GM21390 (cell line): ENCODE results near the gene CDK2.
A peak's percentile ranks its signal among the peaks of the same experiment; 100 is the strongest.
"Not testable (repeated sequence)": the region's sequence is repeated elsewhere in the genome, so short reads cannot be mapped to it uniquely, and the experiment has no call there.

Source experiments
- ATAC-seq: cut with Tn5 transposase; IDR thresholded peaks from one replicate; pipeline ENCODE4 v1.9.1; 2021; ENCODE audit not compliant: unreplicated experiment

The CDK2 gene

DNA sequence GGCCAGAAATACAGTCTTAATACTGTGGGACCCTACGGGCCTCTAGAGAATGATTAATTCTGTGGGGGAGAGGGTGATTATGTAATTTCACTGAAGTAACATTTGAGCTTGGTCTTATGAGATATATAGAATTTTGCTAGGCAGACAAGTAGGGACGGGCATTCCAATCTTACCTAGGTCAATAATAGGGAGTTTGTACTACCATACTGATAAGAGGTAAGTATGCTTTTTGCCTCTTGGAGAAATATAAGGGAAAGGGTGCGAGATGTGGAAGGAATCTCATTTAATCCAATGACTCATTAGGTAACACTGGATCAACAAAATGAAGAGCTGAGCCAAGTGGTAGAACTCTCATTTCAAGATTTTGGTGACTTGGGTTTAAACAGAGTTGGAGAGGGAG lies 12.4 kb downstream of the CDK2 start:
- no peak for ATAC-seq

DNA sequence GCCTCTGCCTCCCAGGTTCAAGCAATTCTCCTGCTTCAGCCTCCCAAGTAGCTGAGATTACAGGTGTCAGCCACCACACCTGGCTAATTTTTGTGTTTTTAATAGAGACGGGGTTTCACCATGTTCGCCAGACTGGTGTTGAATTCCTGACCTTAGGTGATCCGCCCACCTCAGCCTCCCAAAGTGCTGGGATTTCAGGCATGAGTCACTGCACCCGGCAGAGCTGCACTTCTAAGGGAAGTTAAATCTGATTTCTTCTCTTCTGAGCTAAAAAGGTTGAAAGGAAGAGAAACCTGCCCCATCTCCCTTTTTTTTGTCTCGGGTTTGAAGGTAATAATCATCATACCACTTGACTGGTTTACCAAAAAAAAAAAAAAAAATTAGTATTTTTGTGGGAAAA lies 15.3 kb downstream of the CDK2 start:
- not testable (repeated sequence) for ATAC-seq

DNA sequence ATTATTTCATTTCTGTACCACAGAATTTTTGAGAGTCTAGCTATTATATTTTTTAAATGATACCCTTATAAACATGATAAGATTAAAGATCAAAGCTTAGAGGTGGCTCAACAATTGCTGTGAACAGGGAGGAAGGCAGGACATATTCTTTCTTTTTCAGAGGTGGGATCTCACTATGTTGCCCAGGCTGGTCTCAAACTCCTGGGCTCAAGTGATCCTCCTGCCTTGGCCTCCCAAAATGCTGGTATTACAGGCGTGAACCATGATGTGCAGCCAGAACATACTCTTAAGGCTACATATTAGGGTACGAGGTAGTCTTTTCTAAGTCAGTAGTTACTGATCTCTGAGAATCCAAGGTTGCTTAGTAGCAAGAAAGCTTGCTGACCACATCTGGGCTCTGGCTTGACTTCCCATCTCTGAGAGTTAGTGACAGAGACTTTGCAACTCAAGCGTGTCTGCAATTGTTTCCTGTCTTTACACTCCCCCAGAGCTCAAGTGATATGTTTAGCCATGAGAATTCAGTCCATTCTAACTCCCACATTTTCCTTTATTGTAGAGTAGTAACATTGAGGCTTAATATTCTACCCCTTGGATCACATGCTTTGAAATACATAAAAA lies 15.8 kb downstream of the CDK2 start:
- ATAC-seq: peak; percentile 77

DNA sequence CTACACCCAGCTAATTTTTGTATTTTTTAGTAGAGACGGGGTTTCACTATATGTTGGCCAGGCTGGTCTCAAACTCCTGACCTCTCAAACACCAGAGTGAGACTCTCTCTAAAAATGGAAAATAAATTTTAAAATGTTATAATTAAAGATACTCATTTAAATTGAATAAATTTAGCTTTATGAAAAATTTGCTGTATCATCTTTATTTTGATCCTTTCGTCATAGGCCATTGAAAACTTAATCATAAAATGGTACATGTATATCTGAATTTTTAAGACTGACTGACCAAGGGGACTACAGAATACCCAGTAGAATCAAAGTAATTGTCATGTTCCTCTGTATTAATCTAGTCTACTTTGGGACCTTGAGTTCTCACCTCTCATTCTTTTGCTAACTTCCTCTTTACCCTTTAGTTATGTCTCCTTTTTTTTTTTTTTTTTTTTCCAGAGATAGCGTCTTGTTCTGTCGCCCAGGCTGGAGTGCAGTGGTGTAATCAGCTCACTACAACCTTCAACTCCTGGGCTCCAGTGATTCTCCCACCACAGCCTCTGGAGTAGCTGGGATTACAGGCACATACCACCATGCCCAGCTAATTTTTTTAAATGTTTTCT lies 16.7 kb downstream of the CDK2 start:
- no peak for ATAC-seq

DNA sequence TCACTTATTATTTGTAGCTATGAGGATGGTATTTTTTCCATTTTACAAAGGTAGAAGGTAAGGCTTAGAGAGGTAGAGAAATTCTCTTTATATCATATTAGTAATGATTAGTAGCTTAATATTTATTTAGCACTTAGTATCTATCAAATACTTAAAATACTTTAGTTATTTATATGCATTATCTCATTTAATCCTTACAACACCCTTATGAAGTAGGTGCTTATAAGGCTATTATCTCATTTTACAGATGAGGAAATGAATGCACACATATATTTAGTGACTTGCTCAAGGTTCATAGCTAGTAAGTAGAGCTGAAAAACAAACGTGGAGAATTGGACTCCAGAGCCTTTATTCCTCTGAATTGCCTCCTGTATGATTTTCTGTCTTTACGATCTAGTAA lies 18.2 kb downstream of the CDK2 start:
- ATAC-seq: no peak

DNA sequence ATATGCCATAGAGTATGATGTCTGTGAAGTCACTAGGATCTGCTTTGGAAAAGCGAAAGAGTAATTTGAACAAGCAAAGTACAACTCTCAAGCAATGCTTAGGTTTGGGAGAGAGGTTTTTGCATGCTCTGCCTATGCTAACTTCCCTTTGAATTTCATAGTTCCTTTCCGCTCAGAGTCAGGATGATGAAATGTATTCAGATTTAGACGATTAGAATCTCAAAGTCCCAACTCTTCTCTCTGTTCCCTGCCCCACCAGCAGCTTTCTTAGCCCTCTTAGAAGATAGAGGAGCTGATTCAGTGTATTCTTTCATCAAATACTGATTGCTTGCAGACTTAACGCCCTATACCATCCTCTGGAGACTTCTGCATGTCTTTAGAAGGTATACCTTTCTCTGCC lies 18.7 kb downstream of the CDK2 start:
- no peak for ATAC-seq

DNA sequence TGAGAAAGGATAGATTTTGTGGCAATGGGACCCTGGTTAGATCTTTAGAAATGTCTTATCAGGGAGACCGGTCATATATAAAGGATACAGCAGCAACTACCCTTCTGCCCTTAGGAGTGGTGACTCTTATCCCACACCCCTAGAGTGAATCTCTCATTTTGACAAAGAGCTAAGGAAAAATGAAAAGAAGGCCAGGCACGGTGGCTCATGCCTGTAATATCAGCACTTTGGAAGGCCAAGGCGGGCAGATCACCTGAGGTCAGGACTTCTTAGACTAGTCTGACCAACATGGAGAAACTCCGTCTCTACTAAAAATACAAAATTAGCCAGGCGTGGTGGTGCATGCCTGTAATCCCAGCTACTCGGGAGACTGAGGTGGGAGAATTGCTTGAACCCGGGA lies 19.3 kb downstream of the CDK2 start:
- not testable (repeated sequence) for ATAC-seq

DNA sequence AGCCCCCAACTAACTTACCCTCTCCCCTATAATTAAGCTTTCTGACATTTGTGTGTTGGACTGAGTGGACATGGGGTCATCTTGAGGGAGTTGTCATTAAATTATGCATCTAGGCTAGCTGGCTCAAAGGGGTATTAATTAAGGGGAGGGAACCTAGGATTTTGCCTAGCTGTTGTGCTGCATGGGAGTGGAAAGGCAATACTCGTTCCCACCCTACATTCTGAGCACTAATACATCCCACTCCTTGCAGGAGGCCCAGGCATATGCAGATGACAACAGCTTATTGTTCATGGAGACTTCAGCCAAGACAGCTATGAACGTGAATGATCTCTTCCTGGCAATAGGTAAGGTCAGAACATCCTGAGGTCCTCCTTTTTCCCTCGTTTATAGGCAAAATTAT lies 24.5 kb downstream of the CDK2 start:
- no peak for ATAC-seq

DNA sequence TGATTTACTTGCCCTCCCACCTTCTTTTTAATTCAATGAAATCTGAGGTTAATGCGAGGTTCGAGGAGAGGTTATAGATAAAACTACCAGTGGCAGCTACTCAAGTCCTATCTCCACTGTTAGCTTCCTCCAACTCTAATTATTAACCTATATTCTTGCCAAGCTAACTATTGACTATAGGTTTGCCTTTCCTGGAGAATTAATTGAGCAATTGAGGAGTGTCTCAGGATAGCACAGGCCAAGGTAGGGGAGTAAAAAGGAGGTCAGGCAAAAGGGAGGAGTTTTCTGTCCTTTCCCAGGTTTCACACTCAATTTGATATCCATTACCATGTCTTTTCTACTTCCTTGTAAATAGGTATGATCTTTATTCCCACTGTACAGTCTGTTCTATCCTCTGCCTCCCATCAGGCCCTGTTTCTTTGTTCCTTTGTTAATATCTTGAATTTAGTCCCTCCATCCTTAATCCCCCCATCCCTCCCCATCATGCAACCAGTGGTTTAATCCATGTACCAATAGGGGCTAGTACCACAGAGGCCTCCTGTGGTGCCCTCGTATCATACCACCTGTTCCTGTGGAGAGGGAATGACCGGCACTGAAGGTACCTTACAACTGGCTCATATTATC lies 26.7 kb downstream of the CDK2 start:
- no peak for ATAC-seq

DNA sequence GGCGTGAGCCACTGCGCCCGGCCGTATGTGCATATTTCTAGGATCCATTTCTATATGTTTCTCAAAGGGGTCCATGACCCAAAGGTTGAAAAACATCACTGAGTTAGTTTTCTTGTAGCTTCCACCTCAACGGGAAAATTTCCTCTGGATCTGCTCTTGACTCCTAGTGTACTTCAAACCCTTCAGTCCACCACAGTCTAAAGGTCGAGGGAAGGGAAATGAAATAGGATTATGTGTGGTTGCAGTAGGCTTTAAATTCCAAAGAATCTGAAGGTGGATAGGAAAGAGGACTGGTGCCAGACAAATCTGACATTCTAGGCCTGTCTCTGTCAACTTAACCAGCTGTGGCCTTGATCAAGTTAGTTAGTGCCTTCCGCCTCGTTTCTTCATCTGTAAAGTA lies 28.7 kb downstream of the CDK2 start:
- no peak for ATAC-seq

DNA sequence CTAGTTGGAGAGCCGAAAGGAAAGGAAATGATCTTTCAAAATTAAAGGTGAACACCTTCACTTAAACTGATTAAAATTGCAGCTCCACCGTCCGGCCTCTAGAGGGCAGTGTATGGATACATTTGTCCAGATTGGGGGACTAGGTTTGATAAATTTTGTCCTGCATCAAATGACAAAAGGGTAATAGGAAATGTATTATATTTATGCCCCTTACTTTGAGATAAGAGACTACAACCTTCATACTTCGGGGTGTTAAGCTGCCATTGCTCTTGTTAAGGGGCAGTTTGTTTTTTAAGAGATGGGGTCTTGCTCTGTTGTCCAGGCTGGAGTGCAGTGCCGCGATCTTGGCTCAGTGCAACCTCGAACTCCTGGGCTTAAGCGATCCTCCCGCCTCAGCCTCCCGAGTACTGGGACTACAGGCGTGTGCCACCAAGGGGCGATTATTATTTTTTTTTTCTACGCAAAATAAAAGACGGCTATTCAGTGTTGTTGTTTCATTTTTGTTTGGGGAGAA lies 29.6 kb downstream of the CDK2 start:
- no peak for ATAC-seq

DNA sequence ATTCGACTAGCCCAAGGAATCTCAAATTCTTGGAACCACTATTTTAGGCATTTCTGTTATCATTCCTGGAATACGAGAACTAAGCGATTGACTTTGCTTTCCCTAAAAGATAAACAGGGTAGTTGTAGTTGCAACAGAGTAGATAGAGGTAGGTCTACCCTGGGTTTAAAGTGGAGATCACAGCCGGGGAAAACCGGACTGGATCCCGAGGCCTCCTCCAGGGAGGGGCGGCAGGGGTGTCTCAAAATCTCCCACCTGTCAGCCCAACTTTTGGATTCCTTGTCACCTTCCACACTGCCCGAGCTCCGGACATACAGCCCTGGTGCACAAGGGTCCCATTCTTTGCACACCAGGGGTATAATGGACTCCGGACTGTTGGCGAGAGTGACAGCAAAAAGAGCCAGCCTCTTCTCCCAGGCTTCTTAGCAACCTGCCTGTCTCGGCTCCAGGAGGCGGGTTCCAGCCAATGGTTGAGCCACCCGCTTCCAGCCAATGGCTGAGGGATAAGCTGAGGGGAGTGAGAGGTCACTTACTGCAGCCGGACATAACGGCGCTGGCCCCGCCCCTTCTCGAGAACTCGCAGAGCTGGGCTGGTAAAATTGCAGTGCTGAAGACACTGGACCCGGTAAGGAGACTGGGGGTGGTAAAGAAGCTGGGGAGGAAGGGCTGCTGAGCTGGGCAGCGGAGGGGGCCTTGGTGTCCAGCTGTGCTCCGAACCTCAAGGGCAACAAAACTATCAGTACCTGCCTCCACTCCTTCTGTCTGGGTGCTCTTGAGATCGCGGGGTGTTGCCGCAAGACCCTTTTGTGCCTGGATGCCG lies 30.3 kb downstream of the CDK2 start, which contains the start of gene SUOX:
Gene SUOX (plus strand): TSS at position 562 of the 820 bp plus-strand sequence. CDS start 4,946 bp downstream, outside the sequence.
- peak; percentile 99 for ATAC-seq

DNA sequence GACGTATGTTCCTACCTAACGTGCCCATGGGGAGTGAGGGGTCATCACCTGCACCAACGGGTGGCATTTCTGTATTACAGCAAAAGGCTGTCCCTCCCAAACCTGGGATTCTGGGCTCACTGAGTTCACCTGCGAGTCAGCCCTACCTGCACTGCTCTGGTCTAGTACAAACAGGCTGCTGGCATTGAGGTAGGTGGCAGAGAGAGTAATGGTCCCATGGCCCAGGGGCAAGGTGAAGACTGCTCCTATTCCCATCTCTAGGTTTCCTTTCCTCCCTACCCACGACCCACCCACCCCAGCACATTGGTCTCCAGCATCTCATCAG lies 30.9 kb downstream of the CDK2 start:
- ATAC-seq: no peak

DNA sequence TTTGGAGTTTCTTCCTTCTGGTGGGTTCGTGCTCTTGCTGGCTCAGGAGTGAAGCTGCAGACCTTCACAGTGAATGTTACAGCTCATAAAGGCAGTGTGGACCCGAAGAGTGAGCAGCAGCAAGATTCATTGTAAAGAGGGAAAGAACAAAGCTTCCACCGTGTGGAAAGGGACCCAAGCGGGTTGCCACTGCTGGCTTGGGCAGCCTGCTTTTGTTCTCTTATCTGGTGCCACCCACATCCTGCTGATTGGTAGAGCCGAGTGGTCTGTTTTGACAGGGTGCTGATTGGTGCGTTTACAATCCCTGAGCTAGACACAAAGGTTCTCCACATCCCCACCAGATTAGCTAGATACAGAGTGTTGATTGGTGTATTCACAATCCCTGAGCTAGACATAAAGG lies 32.9 kb downstream of the CDK2 start:
- ATAC-seq: not testable (repeated sequence)

DNA sequence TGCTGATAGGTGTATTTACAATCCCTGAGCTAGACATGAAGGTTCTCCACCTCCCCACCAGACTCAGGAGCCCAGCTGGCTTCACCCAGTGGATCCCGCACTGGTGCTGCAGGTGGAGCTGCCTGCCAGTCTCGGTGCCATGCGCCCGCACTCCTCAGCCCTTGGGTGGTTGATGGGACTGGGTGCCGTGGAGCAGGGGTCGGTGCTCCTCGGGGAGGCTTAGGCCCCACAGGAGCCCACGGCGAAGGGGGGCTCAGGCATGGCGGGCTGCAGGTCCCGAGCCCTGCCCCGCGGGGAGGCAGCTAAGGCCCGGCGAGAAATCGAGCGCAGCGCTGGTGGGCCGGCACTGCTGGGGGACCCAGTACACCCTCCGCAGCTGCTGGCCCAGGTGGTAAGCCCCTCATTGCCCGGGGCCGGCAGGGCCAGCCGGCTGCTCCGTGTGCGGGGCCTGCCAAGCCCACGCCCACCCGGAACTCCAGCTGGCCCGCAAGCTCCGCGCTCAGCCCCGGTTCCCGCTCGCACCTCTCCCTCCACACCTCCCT lies 33.4 kb downstream of the CDK2 start:
- not testable (repeated sequence) for ATAC-seq

DNA sequence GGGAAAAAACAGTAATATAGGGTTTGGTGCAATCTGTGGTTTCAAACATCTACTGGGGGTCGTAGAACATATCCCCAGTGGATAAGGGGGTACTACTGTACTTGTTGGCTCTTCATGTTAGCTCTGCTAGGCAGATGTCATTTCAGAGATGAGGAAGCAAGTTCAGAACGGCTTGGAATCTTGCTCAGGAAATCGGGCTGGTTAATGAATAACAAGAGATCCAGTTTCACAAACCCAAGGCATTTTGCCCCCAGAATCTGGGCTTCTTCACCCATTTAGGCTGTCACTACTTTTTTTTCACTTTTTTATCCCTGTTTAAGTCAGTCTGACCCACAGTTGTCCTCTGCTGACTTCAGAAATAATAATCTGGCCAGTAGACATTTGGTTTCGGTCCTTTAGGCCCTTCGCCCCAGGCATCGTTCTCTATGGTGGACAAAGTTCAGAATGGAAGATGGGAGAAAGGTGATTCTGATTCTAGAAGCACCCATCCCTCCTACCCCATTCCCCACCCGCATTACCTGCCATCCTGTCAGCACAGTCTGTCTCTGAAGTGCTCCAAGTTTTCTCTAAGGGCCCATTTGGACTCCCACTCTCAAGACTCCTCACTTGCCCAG lies 35.0 kb downstream of the CDK2 start:
- ATAC-seq: no peak

DNA sequence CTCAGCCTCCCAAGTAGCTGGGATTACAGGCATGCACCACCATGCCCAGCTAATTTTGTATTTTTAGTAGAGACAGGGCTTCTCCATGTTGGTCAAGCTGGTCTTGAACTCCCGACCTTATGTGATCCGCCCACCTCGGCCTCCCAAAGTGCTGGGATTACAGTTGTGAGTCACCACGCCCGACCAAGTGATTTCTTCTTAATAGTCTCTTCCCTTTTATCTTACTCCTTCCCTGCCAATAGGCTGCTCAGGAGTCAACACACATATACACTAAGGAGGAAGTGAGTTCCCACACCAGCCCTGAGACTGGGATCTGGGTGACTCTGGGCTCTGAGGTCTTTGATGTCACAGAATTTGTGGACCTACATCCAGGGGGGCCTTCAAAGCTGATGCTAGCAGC lies 36.7 kb downstream of the CDK2 start:
- not testable (repeated sequence) for ATAC-seq

DNA sequence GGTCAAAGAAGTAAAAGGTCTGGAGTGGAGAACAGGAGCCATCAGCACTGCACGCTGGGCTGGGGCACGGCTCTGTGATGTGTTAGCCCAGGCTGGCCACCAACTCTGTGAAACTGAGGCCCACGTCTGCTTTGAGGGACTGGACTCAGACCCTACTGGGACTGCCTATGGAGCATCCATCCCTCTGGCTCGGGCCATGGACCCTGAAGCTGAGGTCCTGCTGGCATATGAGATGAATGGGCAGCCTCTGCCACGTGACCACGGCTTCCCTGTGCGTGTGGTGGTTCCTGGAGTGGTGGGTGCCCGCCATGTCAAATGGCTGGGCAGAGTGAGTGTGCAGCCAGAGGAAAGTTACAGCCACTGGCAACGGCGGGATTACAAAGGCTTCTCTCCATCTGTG lies 37.6 kb downstream of the CDK2 start:
- no peak for ATAC-seq

DNA sequence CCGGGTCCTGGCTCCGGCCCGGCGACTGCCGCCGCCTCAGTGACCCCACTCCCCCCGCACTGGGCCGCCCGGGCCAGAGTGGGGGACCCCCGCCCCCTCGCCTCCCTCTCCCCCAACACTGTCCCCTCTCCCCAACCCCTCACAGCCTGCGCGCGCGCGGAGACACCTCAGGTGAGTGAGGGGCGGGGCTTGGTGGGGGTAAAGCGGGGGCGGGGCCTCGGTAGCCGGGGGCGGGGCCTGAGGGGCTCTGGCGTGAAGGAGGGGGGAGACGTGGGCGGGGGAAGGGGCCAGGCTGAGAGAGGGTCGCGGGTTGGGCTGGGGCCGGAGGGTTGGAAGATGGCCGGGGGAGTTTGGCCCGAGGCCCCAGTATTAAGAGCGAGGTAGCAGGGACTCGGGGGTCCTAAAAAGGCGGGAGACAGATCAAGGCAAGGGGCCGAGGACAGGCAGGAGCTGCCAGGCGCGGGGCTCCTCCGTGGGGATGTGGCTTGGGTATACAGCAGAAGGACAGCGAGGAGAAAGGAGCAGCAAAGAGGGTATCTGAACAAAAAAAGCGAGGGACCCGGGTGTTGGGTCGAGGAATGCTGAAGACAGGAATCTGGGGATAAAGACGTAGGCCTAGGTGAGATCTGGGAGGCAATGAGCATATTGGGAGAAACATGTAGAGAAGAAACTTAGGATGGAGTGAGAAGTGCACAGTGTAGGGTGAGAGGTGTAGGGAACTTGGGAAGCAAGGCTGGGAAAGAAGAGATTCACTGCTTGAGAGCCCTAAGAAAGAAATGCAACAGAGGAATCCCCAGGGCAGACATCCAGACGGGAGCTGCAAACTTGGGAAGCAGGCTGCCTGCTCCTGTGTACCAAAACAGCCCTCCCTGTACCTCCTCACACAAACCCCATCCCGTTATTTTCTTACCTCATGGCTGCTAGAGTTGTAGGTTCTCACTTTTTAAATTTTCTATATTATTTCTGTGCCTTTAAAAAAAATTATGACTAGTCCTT lies 41.2 kb downstream of the CDK2 start:
- peak; percentile 36 for ATAC-seq

DNA sequence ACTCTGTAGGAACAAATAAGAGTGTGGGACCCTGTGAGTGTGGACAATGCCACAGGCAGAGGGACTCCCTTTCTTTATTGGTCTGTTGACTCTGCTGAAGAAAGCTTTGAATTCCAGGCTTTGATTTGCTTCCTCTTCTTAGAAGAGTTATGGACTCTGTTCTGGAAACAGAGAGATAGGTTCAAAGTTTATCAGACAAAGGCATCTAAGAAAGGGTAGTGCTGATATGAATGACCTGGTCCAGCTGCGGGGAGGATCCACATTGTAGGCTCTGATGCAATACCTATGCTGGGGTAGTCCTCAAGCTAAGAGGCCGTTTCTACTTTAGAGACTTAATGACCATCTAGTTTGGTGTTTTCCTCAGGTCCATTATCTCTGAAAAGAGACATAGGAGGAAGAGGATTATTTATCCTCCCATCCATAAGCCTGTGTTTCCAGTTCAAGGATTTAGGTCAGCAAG lies 43.5 kb downstream of the CDK2 start:
- ATAC-seq: no peak
